Measurements from ENCODE around the gene PPP1R3A. TPM values are rescaled to one million over a fixed set of nuclear protein-coding genes. Genes with fewer than 3 reads are reported as not detected.
"Not testable (repeated sequence)": the region's sequence is repeated elsewhere in the genome, so short reads cannot be mapped to it uniquely, and the experiment has no call there.

PPP1R3A gene
- total RNA-seq, 1 donor from 2014 or later, result not detected

GRCh38 chr7:113936982-113937381 is 18.2 kb upstream of the PPP1R3A start:
- H3K4me3 ChIP-seq (ENCODE audit: insufficient read depth, low read depth, low read length), result no peak overlapping the region

GRCh38 chr7:113936535-113936934 is 17.7 kb upstream of the PPP1R3A start:
- Histone ChIP-seq H2AFZ (ENCODE audit: low read depth, low read length) (no peak overlapping the region), H4K20me1 (ENCODE audit: insufficient read depth, low read length) (no peaks in the 10 kb centered on the region), H3K4me1 (ENCODE audit: insufficient read depth, low read length) (no peaks in the 10 kb centered on the region), H3K4me3 (ENCODE audit: insufficient read depth, low read depth, low read length) (no peak overlapping the region), H3K36me3 (ENCODE audit: insufficient read depth, low read length) (no peaks in the 10 kb centered on the region), H3K27me3 (ENCODE audit: insufficient read depth, low read length) (no peaks in the 10 kb centered on the region), H3K4me2 (ENCODE audit: low read length) (no peak overlapping the region), H3K27ac (ENCODE audit: low read depth, low read length) (no peak overlapping the region), H3K9me3 (ENCODE audit: insufficient read depth, low read depth, low read length) (no peaks in the 10 kb centered on the region), H3K79me2 (ENCODE audit: insufficient read depth, low read length) (no peaks in the 10 kb centered on the region), H3K9ac (ENCODE audit: low read length) (no peak overlapping the region)
- H3K27ac Mint-ChIP-seq (ENCODE audit: unreplicated experiment), result no peak overlapping the region
- H3K9me3 Mint-ChIP-seq (ENCODE audit: unreplicated experiment), result peaks cover 7% of the 10 kb centered on the region
- TF ChIP-seq EZH2 (IDR thresholded peaks at IDR 0.05; ENCODE audit: insufficient read depth, low read length), result no peak
- FAIRE-seq (no peak), DNase-seq (ENCODE audit: low read depth) (no peak)
- peaks cover 4% of the 10 kb centered on the region for H3K4me1 Mint-ChIP-seq (ENCODE audit: low read depth, unreplicated experiment)
- no peaks in the 10 kb centered on the region for H3K27me3 Mint-ChIP-seq (ENCODE audit: low read depth, unreplicated experiment)
- H3K4me3 Mint-ChIP-seq (ENCODE audit: unreplicated experiment), result no peak overlapping the region
- H3K36me3 Mint-ChIP-seq (ENCODE audit: low read depth, unreplicated experiment), result no peaks in the 10 kb centered on the region

More at GRCh38 chr7:113936982-113937381, 18.2 kb upstream of the PPP1R3A start:
- Mint-ChIP-seq H3K36me3 (ENCODE audit: low read depth, unreplicated experiment) (no peaks in the 10 kb centered on the region), H3K27ac (ENCODE audit: unreplicated experiment) (no peak overlapping the region), H3K27me3 (ENCODE audit: low read depth, unreplicated experiment) (no peaks in the 10 kb centered on the region), H3K9me3 (ENCODE audit: unreplicated experiment) (peaks cover 7% of the 10 kb centered on the region), H3K4me1 (ENCODE audit: low read depth, unreplicated experiment) (peaks cover 4% of the 10 kb centered on the region), H3K4me3 (ENCODE audit: unreplicated experiment) (no peak overlapping the region)
- H3K9me3 ChIP-seq (ENCODE audit: insufficient read depth, low read depth, low read length), result no peaks in the 10 kb centered on the region
- DNase-seq (ENCODE audit: low read depth), result no peak
- no peak overlapping the region for H3K27ac ChIP-seq (ENCODE audit: low read depth, low read length)
- no peaks in the 10 kb centered on the region for H3K79me2 ChIP-seq (ENCODE audit: insufficient read depth, low read length)
- no peaks in the 10 kb centered on the region for H3K36me3 ChIP-seq (ENCODE audit: insufficient read depth, low read length)
- no peaks in the 10 kb centered on the region for H3K4me1 ChIP-seq (ENCODE audit: insufficient read depth, low read length)
- no peaks in the 10 kb centered on the region for H3K27me3 ChIP-seq (ENCODE audit: insufficient read depth, low read length)
- FAIRE-seq, result no peak
- H2AFZ ChIP-seq (ENCODE audit: low read depth, low read length), result no peak overlapping the region
- no peak overlapping the region for H3K9ac ChIP-seq (ENCODE audit: low read length)
- no peaks in the 10 kb centered on the region for H4K20me1 ChIP-seq (ENCODE audit: insufficient read depth, low read length)
- H3K4me2 ChIP-seq (ENCODE audit: low read length), result no peak overlapping the region
- TF ChIP-seq EZH2 (IDR thresholded peaks at IDR 0.05; ENCODE audit: insufficient read depth, low read length) (no peak), CTCF (IDR thresholded peaks at IDR 0.05; ENCODE audit: insufficient read depth, low read depth, low read length) (no peak)

- H3K27me3 ChIP-seq (ENCODE audit: insufficient read depth, low read length); H3K27ac Mint-ChIP-seq (ENCODE audit: unreplicated experiment); H4K20me1 ChIP-seq (ENCODE audit: insufficient read depth, low read length); DNase-seq (ENCODE audit: low read depth); H3K4me2 ChIP-seq (ENCODE audit: low read length); H3K9me3 ChIP-seq (ENCODE audit: insufficient read depth, low read depth, low read length); H3K79me2 ChIP-seq (ENCODE audit: insufficient read depth, low read length); H3K9me3 Mint-ChIP-seq (ENCODE audit: unreplicated experiment); H2AFZ ChIP-seq (ENCODE audit: low read depth, low read length); H3K4me1 ChIP-seq (ENCODE audit: insufficient read depth, low read length); H3K27me3 Mint-ChIP-seq (ENCODE audit: low read depth, unreplicated experiment); H3K9ac ChIP-seq (ENCODE audit: low read length); H3K4me3 ChIP-seq (ENCODE audit: insufficient read depth, low read depth, low read length); FAIRE-seq; H3K36me3 ChIP-seq (ENCODE audit: insufficient read depth, low read length); H3K4me3 Mint-ChIP-seq (ENCODE audit: unreplicated experiment); H3K36me3 Mint-ChIP-seq (ENCODE audit: low read depth, unreplicated experiment); H3K4me1 Mint-ChIP-seq (ENCODE audit: low read depth, unreplicated experiment); H3K27ac ChIP-seq (ENCODE audit: low read depth, low read length): not testable (repeated sequence)
Observed at GRCh38 chr7:113929389-113929788, 10.6 kb upstream of the PPP1R3A start.

Data from astrocyte (in vitro differentiated cells and primary cell).